Mesendoderm (in vitro differentiated cells): ENCODE measurements around the gene COQ8B.

ENCODE experiments used
- DNase-seq: peaks from one replicate; pipeline ENCODE4 v3.0.0; 2013
- H2AK5ac ChIP-seq: 2 replicates; pipeline ENCODE4 v1.6.1; 2013; ENCODE audit warnings: low read length, inconsistent platforms
- H2BK120ac ChIP-seq: 2 replicates; pipeline ENCODE4 v1.6.1; 2013; ENCODE audit warnings: low read depth, mild to moderate bottlenecking, low read length, moderate library complexity, mixed read lengths
- H2BK15ac ChIP-seq: replicated peaks from 2 replicates; pipeline ENCODE4 v1.6.1; 2013; ENCODE audit warnings: low read depth, mild to moderate bottlenecking, moderate library complexity
- H2BK5ac ChIP-seq: 2 replicates; pipeline ENCODE4 v1.6.1; 2013; ENCODE audit warnings: low read length, inconsistent platforms
- H3K18ac ChIP-seq: 2 replicates; pipeline ENCODE4 v1.6.1; 2013; ENCODE audit warnings: mild to moderate bottlenecking, low read length, mixed read lengths
- H3K23ac ChIP-seq: one replicate; pipeline ENCODE4 v1.6.1; 2013; ENCODE audit warnings: low read length
- H3K27ac ChIP-seq: 2 replicates; pipeline ENCODE4 v1.5.1; 2013; ENCODE audit warnings: low read depth, mild to moderate bottlenecking, inconsistent platforms, low read length, moderate library complexity
- H3K27me3 ChIP-seq: 2 replicates; pipeline ENCODE4 v1.6.1; 2013; ENCODE audit warnings: low read length, control low read depth, mild to moderate bottlenecking, inconsistent platforms; ENCODE audit not compliant: insufficient read depth, poor library complexity
- H3K36me3 ChIP-seq: 2 replicates; pipeline ENCODE4 v1.6.1; 2013; ENCODE audit warnings: low read length, inconsistent platforms; ENCODE audit not compliant: control insufficient read depth, insufficient read depth
- H3K4ac ChIP-seq: one replicate; pipeline ENCODE4 v1.6.1; 2013; ENCODE audit warnings: low read depth, mild to moderate bottlenecking, low read length, moderate library complexity
- H3K4me1 ChIP-seq: 2 replicates; pipeline ENCODE4 v1.6.1; 2013; ENCODE audit warnings: low read depth, low read length, inconsistent platforms; ENCODE audit not compliant: control insufficient read depth
- H3K4me2 ChIP-seq: 2 replicates; pipeline ENCODE4 v1.6.1; 2013; ENCODE audit warnings: low read length
- H3K4me3 ChIP-seq: 2 replicates; pipeline ENCODE4 v1.5.1; 2013; ENCODE audit warnings: mild to moderate bottlenecking, low read length
- H3K56ac ChIP-seq: one replicate; pipeline ENCODE4 v1.6.1; 2013; ENCODE audit warnings: low read length
- H3K79me1 ChIP-seq: 2 replicates; pipeline ENCODE4 v1.6.1; 2013; ENCODE audit warnings: low read length, inconsistent platforms
- H3K79me2 ChIP-seq: 2 replicates; pipeline ENCODE4 v1.6.1; 2013; ENCODE audit warnings: mild to moderate bottlenecking, low read length; ENCODE audit not compliant: control insufficient read depth, insufficient read depth
- H3K9ac ChIP-seq: 2 replicates; pipeline ENCODE4 v1.6.1; 2013; ENCODE audit warnings: low read length, inconsistent platforms
- H4K5ac ChIP-seq: one replicate; pipeline ENCODE4 v1.6.1; 2013; ENCODE audit warnings: low read length
- H4K8ac ChIP-seq: one replicate; pipeline ENCODE4 v1.6.1; 2013; ENCODE audit warnings: low read depth, mild to moderate bottlenecking, control low read depth, low read length, moderate library complexity
- WGBS: extraction: QIAGEN DNeasy Blood & Tissue Kit; methylation state at CpG from one replicate; pipeline ENCODE4 v1.1.7; 2013; ENCODE audit warnings: low lambda C conversion rate, missing lambda C conversion rate; ENCODE audit not compliant: insufficient coverage; ENCODE audit errors: extremely low coverage; 5-methylcytosine and 5-hydroxymethylcytosine counted together

The COQ8B gene

GRCh38 chr19:40683437-40683836 lies 33.2 kb downstream of the COQ8B start:
- no peak overlapping the region for H2BK5ac ChIP-seq
- no peak overlapping the region for H3K56ac ChIP-seq
- no peak overlapping the region for H3K4me2 ChIP-seq
- no peak overlapping the region for H3K4me3 ChIP-seq
- H4K8ac ChIP-seq: no peak overlapping the region
- H3K27me3 ChIP-seq: no peaks in the 10 kb centered on the region
- DNase-seq: no peak
- no peaks in the 10 kb centered on the region for H3K79me2 ChIP-seq
- no peak overlapping the region for H4K5ac ChIP-seq
- peaks cover 7% of the 10 kb centered on the region for H3K79me1 ChIP-seq
- no peak overlapping the region for H3K4ac ChIP-seq
- no peak overlapping the region for H2BK15ac ChIP-seq
- no peak overlapping the region for H2AK5ac ChIP-seq
- no peak overlapping the region for H2BK120ac ChIP-seq
- no peak overlapping the region for H3K23ac ChIP-seq
- WGBS: no CpG with 5 or more reads among the region's 9 CpGs
- H3K18ac ChIP-seq: no peak overlapping the region
- H3K9ac ChIP-seq: no peak overlapping the region
- H3K4me1 ChIP-seq: no peaks in the 10 kb centered on the region
- H3K27ac ChIP-seq: no peak overlapping the region
- H3K36me3 ChIP-seq: peaks cover 8% of the 10 kb centered on the region

- H3K23ac ChIP-seq: no peak overlapping the region
- H2AK5ac ChIP-seq: no peak overlapping the region
- H3K56ac ChIP-seq: no peak overlapping the region
- H3K4me3 ChIP-seq: no peak overlapping the region
- H3K36me3 ChIP-seq: peaks cover 8% of the 10 kb centered on the region
- no peaks in the 10 kb centered on the region for H3K79me2 ChIP-seq
- H3K18ac ChIP-seq: no peak overlapping the region
- H4K8ac ChIP-seq: no peak overlapping the region
- no peaks in the 10 kb centered on the region for H3K27me3 ChIP-seq
- H2BK5ac ChIP-seq: no peak overlapping the region
- H3K27ac ChIP-seq: no peak overlapping the region
- H4K5ac ChIP-seq: no peak overlapping the region
- DNase-seq: no peak
- H3K4ac ChIP-seq: no peak overlapping the region
- H3K4me1 ChIP-seq: no peaks in the 10 kb centered on the region
- no peak overlapping the region for H3K4me2 ChIP-seq
- no peak overlapping the region for H2BK15ac ChIP-seq
- no CpG with 5 or more reads among the region's 18 CpGs for WGBS
- H3K79me1 ChIP-seq: no peaks in the 10 kb centered on the region
- no peak overlapping the region for H3K9ac ChIP-seq
- H2BK120ac ChIP-seq: no peak overlapping the region
Observed at GRCh38 chr19:40682431-40682964, 34.2 kb downstream of the COQ8B start.

GRCh38 chr19:40681039-40681438 lies 35.6 kb downstream of the COQ8B start:
- Histone ChIP-seq H4K5ac (no peak overlapping the region), H3K4ac (no peak overlapping the region), H3K9ac (no peak overlapping the region), H3K79me2 (no peaks in the 10 kb centered on the region), H2BK5ac (no peak overlapping the region), H3K4me2 (no peak overlapping the region), H4K8ac (no peak overlapping the region), H3K4me3 (no peak overlapping the region), H3K79me1 (no peaks in the 10 kb centered on the region), H2AK5ac (no peak overlapping the region), H3K27me3 (no peaks in the 10 kb centered on the region), H2BK120ac (no peak overlapping the region), H3K23ac (no peak overlapping the region), H3K18ac (no peak overlapping the region), H3K4me1 (no peaks in the 10 kb centered on the region), H3K36me3 (peaks cover 8% of the 10 kb centered on the region), H3K27ac (no peak overlapping the region), H2BK15ac (no peak overlapping the region), H3K56ac (no peak overlapping the region)
- WGBS: no CpG with 5 or more reads among the region's 4 CpGs
- no peak for DNase-seq

- no peak overlapping the region for H3K56ac ChIP-seq
- H2BK120ac ChIP-seq: no peak overlapping the region
- H2AK5ac ChIP-seq: no peak overlapping the region
- no peak for DNase-seq
- no peak overlapping the region for H2BK15ac ChIP-seq
- no peak overlapping the region for H3K27ac ChIP-seq
- H3K4ac ChIP-seq: no peak overlapping the region
- H3K18ac ChIP-seq: no peak overlapping the region
- WGBS: no CpG with 5 or more reads among the region's 23 CpGs
- H2BK5ac ChIP-seq: no peak overlapping the region
- H4K5ac ChIP-seq: no peak overlapping the region
- H3K23ac ChIP-seq: no peak overlapping the region
- no peak overlapping the region for H3K4me2 ChIP-seq
- H3K79me2 ChIP-seq: no peaks in the 10 kb centered on the region
- H4K8ac ChIP-seq: no peak overlapping the region
- no peak overlapping the region for H3K9ac ChIP-seq
- H3K36me3 ChIP-seq: peaks cover 10% of the 10 kb centered on the region
- H3K4me3 ChIP-seq: no peak overlapping the region
- H3K27me3 ChIP-seq: no peaks in the 10 kb centered on the region
- H3K79me1 ChIP-seq: no peaks in the 10 kb centered on the region
- no peaks in the 10 kb centered on the region for H3K4me1 ChIP-seq
Observed at GRCh38 chr19:40677156-40677555, 39.5 kb downstream of the COQ8B start.

GRCh38 chr19:40674291-40674690 lies 42.4 kb downstream of the COQ8B start:
- Histone ChIP-seq H3K4ac (no peak overlapping the region), H3K79me1 (no peaks in the 10 kb centered on the region), H3K4me3 (no peak overlapping the region), H3K79me2 (no peaks in the 10 kb centered on the region), H4K5ac (no peak overlapping the region), H3K4me2 (no peak overlapping the region), H3K9ac (no peak overlapping the region), H3K56ac (no peak overlapping the region), H2AK5ac (no peak overlapping the region), H2BK15ac (no peak overlapping the region), H3K4me1 (no peaks in the 10 kb centered on the region), H4K8ac (no peak overlapping the region), H3K27ac (no peak overlapping the region), H3K23ac (no peak overlapping the region), H3K18ac (no peak overlapping the region), H3K27me3 (no peaks in the 10 kb centered on the region), H3K36me3 (peaks cover 17% of the 10 kb centered on the region), H2BK5ac (no peak overlapping the region), H2BK120ac (no peak overlapping the region)
- WGBS: no CpG with 5 or more reads among the region's 3 CpGs
- DNase-seq: no peak

- no peak overlapping the region for H3K23ac ChIP-seq
- WGBS: no CpG with 5 or more reads among the region's 11 CpGs
- no peak overlapping the region for H3K4me2 ChIP-seq
- no peak overlapping the region for H3K27ac ChIP-seq
- peaks cover 21% of the 10 kb centered on the region for H3K36me3 ChIP-seq
- H4K8ac ChIP-seq: no peak overlapping the region
- no peak overlapping the region for H3K4ac ChIP-seq
- no peak overlapping the region for H3K4me3 ChIP-seq
- H3K56ac ChIP-seq: no peak overlapping the region
- H3K4me1 ChIP-seq: no peaks in the 10 kb centered on the region
- H2BK5ac ChIP-seq: no peak overlapping the region
- no peak overlapping the region for H2BK120ac ChIP-seq
- no peaks in the 10 kb centered on the region for H3K27me3 ChIP-seq
- no peaks in the 10 kb centered on the region for H3K79me2 ChIP-seq
- no peak overlapping the region for H2AK5ac ChIP-seq
- H4K5ac ChIP-seq: no peak overlapping the region
- no peak overlapping the region for H3K18ac ChIP-seq
- no peak for DNase-seq
- H3K9ac ChIP-seq: no peak overlapping the region
- no peak overlapping the region for H2BK15ac ChIP-seq
- no peaks in the 10 kb centered on the region for H3K79me1 ChIP-seq
Observed at GRCh38 chr19:40673397-40673796, 43.3 kb downstream of the COQ8B start.
